HepG2 (cell line): ENCODE results near the gene ZNF444. TPM values are rescaled to one million over a fixed set of nuclear protein-coding genes. Genes with fewer than 3 reads are reported as not detected.

Source experiments
- ATAD3A ChIP-seq: sonication (generic); formaldehyde crosslinking; IDR thresholded peaks from 2 replicates; pipeline ENCODE4 v1.4.0; 2020; ENCODE audit warnings: missing genetic modification reagents
- HDAC2 ChIP-seq: sonication (generic); formaldehyde crosslinking; IDR thresholded peaks from 2 replicates; pipeline ENCODE4 v1.4.0; 2020; ENCODE audit warnings: missing genetic modification reagents
- NKX3-1 ChIP-seq: sonication (generic); formaldehyde crosslinking; IDR thresholded peaks from 2 replicates; pipeline ENCODE4 v1.5.0; 2020; ENCODE audit warnings: missing genetic modification reagents
- ZNF143 ChIP-seq: sonication (generic); formaldehyde crosslinking; IDR thresholded peaks from 2 replicates; pipeline ENCODE4 v1.4.0; 2020; ENCODE audit warnings: missing genetic modification reagents
- ZNF292 ChIP-seq: sonication (generic); formaldehyde crosslinking; IDR thresholded peaks from 2 replicates; pipeline ENCODE4 v1.8.1; 2022; ENCODE audit warnings: mild to moderate bottlenecking, low read depth, missing genetic modification reagents, borderline replicate concordance
- ZNF446 ChIP-seq: sonication (generic); formaldehyde crosslinking; IDR thresholded peaks from 2 replicates; pipeline ENCODE4 v1.5.0; 2020; ENCODE audit warnings: mild to moderate bottlenecking, missing genetic modification reagents
- ZNF674 ChIP-seq: sonication (generic); formaldehyde crosslinking; IDR thresholded peaks from 2 replicates; pipeline ENCODE4 v1.5.0; 2020; ENCODE audit warnings: low read depth, mild to moderate bottlenecking, missing genetic modification reagents
- ZNF770 ChIP-seq: sonication (generic); formaldehyde crosslinking; IDR thresholded peaks from 2 replicates; pipeline ENCODE4 v1.5.0; 2020; ENCODE audit warnings: mild to moderate bottlenecking, missing genetic modification reagents
- ZNF782 ChIP-seq: sonication (generic); formaldehyde crosslinking; IDR thresholded peaks from 2 replicates; pipeline ENCODE4 v1.4.0; 2020; ENCODE audit warnings: missing genetic modification reagents, mild to moderate bottlenecking, borderline replicate concordance
- polyA plus RNA-seq, 8 experiments: library from polyadenylated mRNA; depleted of rRNA in 3 of 8; stranded (reverse) in 7 of 8; unstranded in 1 of 8; fragments of >200 nt; fragmentation: Illumina TruSeq in 4 of 8; extraction: Trizol in 4 of 8; gene quantifications; 2 replicates each; pipeline versions ENCODE4 v1.2.1 to v1.2.3, GENCODE V29; 2011 to 2016; ENCODE audit warnings: low read depth in 4 of 8, missing spikeins in 1 of 8, mixed read lengths in 1 of 8; ENCODE audit not compliant: insufficient read depth in 1 of 8
- total RNA-seq, 5 experiments: library from RNA; depleted of rRNA; stranded (reverse); fragments of >200 nt; fragmentation: Illumina TruSeq; extraction: Trizol; gene quantifications; 2 replicates each; pipeline ENCODE4 v1.2.3, GENCODE V29; 2016; ENCODE audit warnings: low read depth in 1 of 5
- TF ChIP-seq, protein P1 (sequence below), 2 experiments: IDR thresholded peaks; 2 replicates each; pipeline ENCODE4 v1.6.1; 2011 to 2012; ENCODE audit warnings: low read length in 2 of 2, borderline replicate concordance in 1 of 2, low read depth in 1 of 2, mild to moderate bottlenecking in 1 of 2, moderate library complexity in 1 of 2
- TF ChIP-seq, protein P2 (sequence below): sonication (generic); formaldehyde crosslinking; IDR thresholded peaks from 2 replicates; pipeline ENCODE4 v1.5.1; 2020; ENCODE audit warnings: missing genetic modification reagents, mild to moderate bottlenecking, borderline replicate concordance
- TF ChIP-seq, protein P3 (sequence below): sonication (generic); formaldehyde crosslinking; IDR thresholded peaks from 2 replicates; pipeline ENCODE4 v1.5.0; 2020; ENCODE audit warnings: mild to moderate bottlenecking, missing genetic modification reagents, borderline replicate concordance
- TF ChIP-seq, protein P4 (sequence below): sonication (generic); formaldehyde crosslinking; IDR thresholded peaks from 2 replicates; pipeline ENCODE4 v1.8.0; 2022; ENCODE audit warnings: missing genetic modification reagents, mild to moderate bottlenecking, borderline replicate concordance

Gene ZNF444
- total and polyA plus RNA-seq, 2 of the 13 experiments (the other 11 are each of a cell fraction or from before 2014, with no cell fraction given), result 27.4 to 30.3 TPM

DNA sequence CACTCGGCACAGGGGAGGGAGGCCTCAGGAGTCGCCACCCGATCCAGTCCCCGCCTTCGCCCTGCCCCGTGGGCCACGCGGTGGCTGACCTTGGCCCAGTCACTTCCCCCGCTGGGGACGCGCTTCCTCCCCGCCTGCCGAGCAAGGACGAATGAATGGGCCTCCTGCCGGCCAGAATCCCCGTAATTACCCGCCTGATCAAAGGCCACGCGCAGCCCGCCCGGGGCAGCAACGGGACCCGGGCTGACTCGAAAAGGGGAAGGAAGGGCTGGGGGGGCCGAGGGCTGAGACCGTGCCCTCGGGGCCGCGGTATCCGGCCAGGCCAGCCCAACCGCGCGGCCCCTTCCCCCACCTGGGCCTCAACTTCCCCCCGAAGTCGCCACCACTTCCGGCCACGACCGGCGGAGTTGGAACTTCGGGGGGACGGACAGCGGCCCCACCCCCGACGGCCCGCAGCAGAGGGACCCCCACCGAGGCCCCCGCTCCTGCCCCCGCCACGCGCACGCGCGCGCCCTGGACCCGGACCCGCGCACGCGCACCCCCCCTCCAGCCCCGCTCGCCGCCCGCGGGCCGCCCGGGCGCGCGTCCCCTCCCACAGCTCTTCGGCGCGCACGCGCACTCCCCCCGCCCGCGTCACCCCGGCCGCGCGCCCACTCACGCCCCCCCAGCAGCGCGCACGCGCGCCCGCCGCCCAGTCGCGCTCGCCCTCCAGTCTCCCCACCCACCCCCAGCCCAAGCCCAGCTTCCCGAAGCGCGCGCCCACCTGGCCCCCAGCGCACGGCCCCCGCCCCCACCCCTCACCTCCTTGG, 20.5 kb upstream of the ZNF444 start (continued):
- TF ChIP-seq, protein P1, sequence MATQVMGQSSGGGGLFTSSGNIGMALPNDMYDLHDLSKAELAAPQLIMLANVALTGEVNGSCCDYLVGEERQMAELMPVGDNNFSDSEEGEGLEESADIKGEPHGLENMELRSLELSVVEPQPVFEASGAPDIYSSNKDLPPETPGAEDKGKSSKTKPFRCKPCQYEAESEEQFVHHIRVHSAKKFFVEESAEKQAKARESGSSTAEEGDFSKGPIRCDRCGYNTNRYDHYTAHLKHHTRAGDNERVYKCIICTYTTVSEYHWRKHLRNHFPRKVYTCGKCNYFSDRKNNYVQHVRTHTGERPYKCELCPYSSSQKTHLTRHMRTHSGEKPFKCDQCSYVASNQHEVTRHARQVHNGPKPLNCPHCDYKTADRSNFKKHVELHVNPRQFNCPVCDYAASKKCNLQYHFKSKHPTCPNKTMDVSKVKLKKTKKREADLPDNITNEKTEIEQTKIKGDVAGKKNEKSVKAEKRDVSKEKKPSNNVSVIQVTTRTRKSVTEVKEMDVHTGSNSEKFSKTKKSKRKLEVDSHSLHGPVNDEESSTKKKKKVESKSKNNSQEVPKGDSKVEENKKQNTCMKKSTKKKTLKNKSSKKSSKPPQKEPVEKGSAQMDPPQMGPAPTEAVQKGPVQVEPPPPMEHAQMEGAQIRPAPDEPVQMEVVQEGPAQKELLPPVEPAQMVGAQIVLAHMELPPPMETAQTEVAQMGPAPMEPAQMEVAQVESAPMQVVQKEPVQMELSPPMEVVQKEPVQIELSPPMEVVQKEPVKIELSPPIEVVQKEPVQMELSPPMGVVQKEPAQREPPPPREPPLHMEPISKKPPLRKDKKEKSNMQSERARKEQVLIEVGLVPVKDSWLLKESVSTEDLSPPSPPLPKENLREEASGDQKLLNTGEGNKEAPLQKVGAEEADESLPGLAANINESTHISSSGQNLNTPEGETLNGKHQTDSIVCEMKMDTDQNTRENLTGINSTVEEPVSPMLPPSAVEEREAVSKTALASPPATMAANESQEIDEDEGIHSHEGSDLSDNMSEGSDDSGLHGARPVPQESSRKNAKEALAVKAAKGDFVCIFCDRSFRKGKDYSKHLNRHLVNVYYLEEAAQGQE (IDR thresholded peaks at IDR 0.05; ENCODE audit: borderline replicate concordance in 1 of 2, low read depth in 1 of 2, low read length in 2 of 2), result 0 out of 4 replicates have a peak, but pooled peaks of 1 of the 2 experiments have one; percentile 14
- TF ChIP-seq HDAC2 (peak; percentile 78), ZNF782 (peak; percentile 79), ZNF446 (CRISPR knock-in tag) (peak; percentile 80; the same call in 1 of the 2 replicates), ATAD3A (CRISPR knock-in tag) (peak; percentile 84; the same call in 1 of the 2 replicates), ZNF292 (CRISPR knock-in tag) (no peak), ZNF674 (CRISPR knock-in tag) (no peak), ZNF143 (CRISPR knock-in tag) (peak; percentile 52), NKX3-1 (CRISPR knock-in tag) (peak; percentile 43; the same call in 1 of the 2 replicates), ZNF770 (CRISPR knock-in tag) (0 out of 2 replicates have a peak, but pooled peaks have one; percentile 30)
- TF ChIP-seq, protein P2, sequence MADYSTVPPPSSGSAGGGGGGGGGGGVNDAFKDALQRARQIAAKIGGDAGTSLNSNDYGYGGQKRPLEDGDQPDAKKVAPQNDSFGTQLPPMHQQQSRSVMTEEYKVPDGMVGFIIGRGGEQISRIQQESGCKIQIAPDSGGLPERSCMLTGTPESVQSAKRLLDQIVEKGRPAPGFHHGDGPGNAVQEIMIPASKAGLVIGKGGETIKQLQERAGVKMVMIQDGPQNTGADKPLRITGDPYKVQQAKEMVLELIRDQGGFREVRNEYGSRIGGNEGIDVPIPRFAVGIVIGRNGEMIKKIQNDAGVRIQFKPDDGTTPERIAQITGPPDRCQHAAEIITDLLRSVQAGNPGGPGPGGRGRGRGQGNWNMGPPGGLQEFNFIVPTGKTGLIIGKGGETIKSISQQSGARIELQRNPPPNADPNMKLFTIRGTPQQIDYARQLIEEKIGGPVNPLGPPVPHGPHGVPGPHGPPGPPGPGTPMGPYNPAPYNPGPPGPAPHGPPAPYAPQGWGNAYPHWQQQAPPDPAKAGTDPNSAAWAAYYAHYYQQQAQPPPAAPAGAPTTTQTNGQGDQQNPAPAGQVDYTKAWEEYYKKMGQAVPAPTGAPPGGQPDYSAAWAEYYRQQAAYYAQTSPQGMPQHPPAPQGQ (CRISPR knock-in tag), result no peak
- TF ChIP-seq, protein P3, sequence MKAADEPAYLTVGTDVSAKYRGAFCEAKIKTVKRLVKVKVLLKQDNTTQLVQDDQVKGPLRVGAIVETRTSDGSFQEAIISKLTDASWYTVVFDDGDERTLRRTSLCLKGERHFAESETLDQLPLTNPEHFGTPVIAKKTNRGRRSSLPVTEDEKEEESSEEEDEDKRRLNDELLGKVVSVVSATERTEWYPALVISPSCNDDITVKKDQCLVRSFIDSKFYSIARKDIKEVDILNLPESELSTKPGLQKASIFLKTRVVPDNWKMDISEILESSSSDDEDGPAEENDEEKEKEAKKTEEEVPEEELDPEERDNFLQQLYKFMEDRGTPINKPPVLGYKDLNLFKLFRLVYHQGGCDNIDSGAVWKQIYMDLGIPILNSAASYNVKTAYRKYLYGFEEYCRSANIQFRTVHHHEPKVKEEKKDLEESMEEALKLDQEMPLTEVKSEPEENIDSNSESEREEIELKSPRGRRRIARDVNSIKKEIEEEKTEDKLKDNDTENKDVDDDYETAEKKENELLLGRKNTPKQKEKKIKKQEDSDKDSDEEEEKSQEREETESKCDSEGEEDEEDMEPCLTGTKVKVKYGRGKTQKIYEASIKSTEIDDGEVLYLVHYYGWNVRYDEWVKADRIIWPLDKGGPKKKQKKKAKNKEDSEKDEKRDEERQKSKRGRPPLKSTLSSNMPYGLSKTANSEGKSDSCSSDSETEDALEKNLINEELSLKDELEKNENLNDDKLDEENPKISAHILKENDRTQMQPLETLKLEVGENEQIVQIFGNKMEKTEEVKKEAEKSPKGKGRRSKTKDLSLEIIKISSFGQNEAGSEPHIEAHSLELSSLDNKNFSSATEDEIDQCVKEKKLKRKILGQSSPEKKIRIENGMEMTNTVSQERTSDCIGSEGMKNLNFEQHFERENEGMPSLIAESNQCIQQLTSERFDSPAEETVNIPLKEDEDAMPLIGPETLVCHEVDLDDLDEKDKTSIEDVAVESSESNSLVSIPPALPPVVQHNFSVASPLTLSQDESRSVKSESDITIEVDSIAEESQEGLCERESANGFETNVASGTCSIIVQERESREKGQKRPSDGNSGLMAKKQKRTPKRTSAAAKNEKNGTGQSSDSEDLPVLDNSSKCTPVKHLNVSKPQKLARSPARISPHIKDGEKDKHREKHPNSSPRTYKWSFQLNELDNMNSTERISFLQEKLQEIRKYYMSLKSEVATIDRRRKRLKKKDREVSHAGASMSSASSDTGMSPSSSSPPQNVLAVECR, result peak; percentile 88
- TF ChIP-seq, protein P4, sequence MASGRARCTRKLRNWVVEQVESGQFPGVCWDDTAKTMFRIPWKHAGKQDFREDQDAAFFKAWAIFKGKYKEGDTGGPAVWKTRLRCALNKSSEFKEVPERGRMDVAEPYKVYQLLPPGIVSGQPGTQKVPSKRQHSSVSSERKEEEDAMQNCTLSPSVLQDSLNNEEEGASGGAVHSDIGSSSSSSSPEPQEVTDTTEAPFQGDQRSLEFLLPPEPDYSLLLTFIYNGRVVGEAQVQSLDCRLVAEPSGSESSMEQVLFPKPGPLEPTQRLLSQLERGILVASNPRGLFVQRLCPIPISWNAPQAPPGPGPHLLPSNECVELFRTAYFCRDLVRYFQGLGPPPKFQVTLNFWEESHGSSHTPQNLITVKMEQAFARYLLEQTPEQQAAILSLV (CRISPR knock-in tag), result no peak; the same call in 1 of the 2 replicates
